Thymus (tissue), 11 donors: ENCODE data around the gene ANKRD31. TPM values are rescaled to one million over a fixed set of nuclear protein-coding genes. Genes with fewer than 3 reads are reported as not detected.
A peak's percentile ranks its signal among the peaks of the same experiment; 100 is the strongest.
"Not testable (repeated sequence)": the region's sequence is repeated elsewhere in the genome, so short reads cannot be mapped to it uniquely, and the experiment has no call there.

ENCODE experiments used
- DNase-seq, 9 donors: peaks; one replicate each; pipeline ENCODE4 v3.0.0-alpha.2; 2013; ENCODE audit warnings: low spot score in 9 of 9, low read depth in 6 of 9, missing footprints in 1 of 9
- H3K27ac ChIP-seq, 2 donors: one replicate each; pipeline ENCODE4 v1.5.1; 2013; ENCODE audit warnings: control low read depth in 1 of 2, low read depth in 1 of 2, low read length in 1 of 2, mild to moderate bottlenecking in 1 of 2, moderate library complexity in 1 of 2
- H3K27me3 ChIP-seq, 2 donors: one replicate each; pipeline ENCODE4 v1.5.1; 2013; ENCODE audit warnings: low read length in 1 of 2; ENCODE audit not compliant: control insufficient read depth in 2 of 2, insufficient read depth in 1 of 2
- H3K36me3 ChIP-seq, 2 donors: one replicate each; pipeline ENCODE4 v1.5.1; 2013; ENCODE audit warnings: low read length in 1 of 2, mild to moderate bottlenecking in 1 of 2, moderate library complexity in 1 of 2; ENCODE audit not compliant: control insufficient read depth in 2 of 2, insufficient read depth in 2 of 2
- H3K4me1 ChIP-seq, 2 donors: one replicate each; pipeline ENCODE4 v1.5.1; 2013; ENCODE audit warnings: low read length in 2 of 2; ENCODE audit not compliant: control insufficient read depth in 2 of 2, insufficient read depth in 2 of 2
- H3K4me3 ChIP-seq, 2 donors: one replicate each; pipeline ENCODE4 v1.5.1; 2013; ENCODE audit warnings: low read length in 2 of 2, control low read depth in 1 of 2, mild to moderate bottlenecking in 1 of 2
- H3K9me3 ChIP-seq, 2 donors: one replicate each; pipeline ENCODE4 v1.5.1; 2013; ENCODE audit warnings: low read length in 1 of 2, mild to moderate bottlenecking in 1 of 2; ENCODE audit not compliant: control insufficient read depth in 2 of 2, insufficient read depth in 1 of 2
- WGBS: extraction: QIAGEN DNeasy Blood & Tissue Kit; methylation state at CpG from one replicate; pipeline ENCODE4 v1.1.7; 2013; 5-methylcytosine and 5-hydroxymethylcytosine counted together
- polyA plus RNA-seq: library from polyadenylated mRNA; stranded (reverse); fragments of 200-250 nt; gene quantifications from one replicate; pipeline ENCODE4 v1.2.3, GENCODE V29; 2013
- total RNA-seq: library from RNA; stranded (reverse); fragments of 120-200 nt; gene quantifications from one replicate; pipeline ENCODE4 v1.2.4, GENCODE V29; 2013
- donor health status: healthy.

Gene ANKRD31
- total and polyA plus RNA-seq, 2 donors: 0.61 to 0.64 TPM

DNA sequence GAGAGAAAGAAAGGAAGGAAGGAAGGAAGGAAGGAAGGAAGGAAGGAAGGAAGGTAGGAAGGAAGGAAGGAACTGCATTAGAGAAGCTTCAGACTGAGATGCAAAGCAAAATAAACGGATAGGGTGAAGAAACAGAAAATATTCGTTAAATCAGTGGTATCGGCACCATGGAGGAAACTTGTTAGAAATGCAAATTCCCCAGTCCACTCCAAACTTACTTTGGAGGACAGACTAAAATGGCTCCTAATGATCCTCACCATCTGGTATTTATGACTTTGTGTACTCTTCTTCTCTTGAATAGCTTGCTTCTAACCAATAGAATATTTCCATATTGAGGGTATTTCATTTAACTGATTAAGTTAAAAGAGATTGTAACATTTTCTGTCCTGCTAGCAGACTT is 96.4 kb downstream of the ANKRD31 start:
- H3K4me1 ChIP-seq: no peaks in the 10 kb centered on the region
- WGBS: 97% methylated on average over 3 of the region's 3 CpGs

DNA sequence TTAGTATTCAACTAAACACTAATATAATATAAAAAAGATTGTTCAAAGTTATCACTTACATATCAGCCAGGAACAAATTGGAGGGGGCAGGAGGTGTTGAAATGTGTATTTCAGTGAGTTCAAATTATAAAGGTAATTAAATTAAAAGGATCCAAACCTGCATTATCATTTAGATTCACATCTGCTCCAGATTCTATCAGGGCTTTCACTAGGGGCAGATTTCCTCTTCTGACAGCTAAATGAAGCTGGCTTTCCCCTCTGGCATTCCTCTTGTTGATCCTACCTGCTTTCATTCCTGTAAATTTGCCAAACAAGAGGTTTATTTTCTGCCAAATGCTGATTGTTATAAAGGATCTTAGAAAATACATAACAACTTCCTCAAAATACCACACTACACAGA is 98.0 kb downstream of the ANKRD31 start:
- H3K36me3 ChIP-seq: no peaks in the 10 kb centered on the region
- H3K9me3 ChIP-seq: no peaks in the 10 kb centered on the region
- no peaks in the 10 kb centered on the region for H3K4me1 ChIP-seq
- no peak overlapping the region for H3K27ac ChIP-seq
- no peaks in the 10 kb centered on the region for H3K27me3 ChIP-seq
- no peak overlapping the region for H3K4me3 ChIP-seq
- no peak for DNase-seq

More for the DNA sequence above, 96.4 kb downstream of the ANKRD31 start:
- DNase-seq: no peak
- no peaks in the 10 kb centered on the region for H3K36me3 ChIP-seq
- H3K27ac ChIP-seq: no peak overlapping the region
- no peaks in the 10 kb centered on the region for H3K9me3 ChIP-seq
- no peaks in the 10 kb centered on the region for H3K27me3 ChIP-seq
- H3K4me3 ChIP-seq: no peak overlapping the region

DNA sequence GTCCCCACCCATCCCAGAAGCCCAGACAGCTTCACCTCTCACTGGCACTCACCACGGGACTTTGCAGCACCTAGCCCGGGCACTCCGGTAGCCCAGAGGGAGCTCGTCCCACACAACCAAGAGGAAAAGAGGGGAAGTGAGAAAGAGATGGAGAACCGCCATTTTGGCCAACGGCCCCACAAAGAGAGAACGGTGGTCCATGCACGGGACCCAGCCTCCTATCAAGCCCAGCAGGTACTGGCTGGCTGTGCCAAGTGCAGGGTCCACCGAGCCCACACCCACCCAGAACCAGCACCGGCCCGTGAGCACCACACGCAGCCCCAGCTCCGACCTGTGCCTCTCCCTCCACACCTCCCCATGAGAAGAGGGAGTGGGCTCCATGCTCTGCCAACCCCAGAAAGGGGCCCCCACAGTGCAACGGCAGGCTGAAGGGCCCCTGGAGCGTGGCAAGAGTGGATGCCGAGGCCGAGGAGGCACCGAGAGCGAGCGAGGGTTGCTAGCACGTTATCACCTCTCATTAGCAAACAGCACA is 105.8 kb downstream of the ANKRD31 start:
- DNase-seq: no peak
- Histone ChIP-seq H3K4me1 (no peaks in the 10 kb centered on the region), H3K27ac (no peak overlapping the region), H3K4me3 (no peak overlapping the region), H3K27me3 (no peaks in the 10 kb centered on the region), H3K36me3 (no peaks in the 10 kb centered on the region), H3K9me3 (peaks cover 0 to 10% of the 10 kb centered on the region in 2 donors)
- WGBS: 96% methylated on average over 21 of the region's 21 CpGs

DNA sequence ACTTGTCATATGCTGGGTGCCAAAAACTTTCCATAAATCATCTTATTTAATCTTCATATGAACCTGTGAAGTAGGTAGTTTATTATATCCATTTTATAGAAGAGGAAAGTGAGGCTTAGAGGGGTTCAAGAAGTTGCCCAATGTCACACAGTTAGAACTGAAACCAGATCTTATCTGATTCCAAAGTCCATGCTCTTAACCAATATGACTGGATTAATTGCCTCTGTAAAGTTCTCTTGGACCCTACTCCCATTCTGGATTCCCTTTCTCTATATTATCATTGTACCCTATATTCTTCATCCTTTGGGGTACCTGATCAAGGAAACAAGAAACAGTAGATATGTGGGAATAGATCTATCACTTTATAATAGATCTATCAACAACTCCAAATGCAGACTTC is 119.8 kb downstream of the ANKRD31 start:
- Histone ChIP-seq H3K27me3 (no peaks in the 10 kb centered on the region), H3K9me3 (no peaks in the 10 kb centered on the region), H3K4me3 (no peak overlapping the region), H3K4me1 (peaks cover 0 to 2% of the 10 kb centered on the region in 2 donors), H3K36me3 (no peaks in the 10 kb centered on the region), H3K27ac (no peak overlapping the region)
- no peak for DNase-seq

- not testable (repeated sequence) for H3K9me3 ChIP-seq, H3K36me3 ChIP-seq, H3K27ac ChIP-seq, H3K4me3 ChIP-seq, H3K27me3 ChIP-seq, DNase-seq, H3K4me1 ChIP-seq
- WGBS: 97% methylated on average over 1 of the region's 1 CpG
These were observed 122.4 kb downstream of the ANKRD31 start for GRCh38 chr5:75114311-75114710.

DNA sequence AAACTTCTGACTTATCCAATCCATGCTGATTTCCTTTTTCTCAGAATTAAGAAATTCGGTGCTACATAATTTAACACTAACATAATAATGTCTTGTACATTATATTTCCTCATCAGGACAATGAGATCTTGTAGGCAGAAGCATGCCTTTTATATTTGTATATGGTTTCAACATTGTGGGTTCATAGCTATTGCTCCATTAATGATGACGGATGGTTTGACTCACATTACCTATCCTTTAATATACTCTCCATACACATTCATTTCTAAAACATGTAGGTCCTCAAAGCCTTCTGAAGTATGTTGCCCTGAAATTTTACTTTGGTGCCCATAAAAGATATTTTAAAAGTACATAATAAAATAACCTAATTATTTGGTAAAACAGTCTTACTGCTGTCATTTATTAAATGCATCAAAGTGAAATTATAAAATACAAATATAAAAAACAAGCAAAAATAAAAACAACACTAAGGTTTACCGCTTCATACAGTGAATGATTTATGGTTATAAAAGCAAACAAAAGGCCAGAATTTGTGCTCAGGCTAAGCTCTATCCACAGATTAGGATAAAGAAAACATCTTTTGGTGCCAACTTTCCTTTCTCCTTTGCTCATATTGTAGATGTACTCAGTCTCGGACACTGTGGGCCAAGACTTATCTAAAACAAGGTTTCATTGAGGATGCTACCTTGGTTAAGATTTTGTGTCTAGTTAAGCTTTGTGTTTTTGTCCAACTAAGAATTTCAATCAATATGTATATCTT is 123.1 kb downstream of the ANKRD31 start:
- no peak overlapping the region for H3K4me3 ChIP-seq
- no peaks in the 10 kb centered on the region for H3K36me3 ChIP-seq
- H3K4me1 ChIP-seq: peaks cover 0 to 9% of the 10 kb centered on the region in 2 donors
- H3K9me3 ChIP-seq: no peaks in the 10 kb centered on the region
- H3K27ac ChIP-seq: no peak overlapping the region
- 85% methylated on average over 4 of the region's 4 CpGs for WGBS
- H3K27me3 ChIP-seq: no peaks in the 10 kb centered on the region
- DNase-seq: no peak

GRCh38 chr5:75108931-75109596 is 127.6 kb downstream of the ANKRD31 start:
- H3K9me3 ChIP-seq: no peaks in the 10 kb centered on the region
- DNase-seq: peak in 5 of 9 donors; percentile 25 to 72 (median 35)
- no peak overlapping the region for H3K4me3 ChIP-seq
- peak overlapping the region in 1 of 2 donors; percentile 13 for H3K27ac ChIP-seq
- 99% methylated on average over 1 of the region's 1 CpG for WGBS
- H3K4me1 ChIP-seq: peaks cover 0 to 9% of the 10 kb centered on the region in 2 donors
- no peaks in the 10 kb centered on the region for H3K36me3 ChIP-seq
- H3K27me3 ChIP-seq: no peaks in the 10 kb centered on the region

GRCh38 chr5:75108515-75108914 is 128.2 kb downstream of the ANKRD31 start:
- no peaks in the 10 kb centered on the region for H3K9me3 ChIP-seq
- no peaks in the 10 kb centered on the region for H3K36me3 ChIP-seq
- no peak overlapping the region for H3K27ac ChIP-seq
- H3K4me1 ChIP-seq: peaks cover 0 to 9% of the 10 kb centered on the region in 2 donors
- no peak overlapping the region for H3K4me3 ChIP-seq
- 95% methylated on average over 2 of the region's 2 CpGs for WGBS
- DNase-seq: no peak
- H3K27me3 ChIP-seq: no peaks in the 10 kb centered on the region

- H3K4me1 ChIP-seq, H3K27ac ChIP-seq, H3K36me3 ChIP-seq, DNase-seq, H3K9me3 ChIP-seq, H3K27me3 ChIP-seq, H3K4me3 ChIP-seq: not testable (repeated sequence)
- 53% methylated on average over 3 of the region's 3 CpGs for WGBS
These were observed 140.7 kb downstream of the ANKRD31 start for GRCh38 chr5:75095956-75096355.
